Trophoblast cell (in vitro differentiated cells and primary cell): ENCODE results near the gene TRERF1.
A peak's percentile ranks its signal among the peaks of the same experiment; 100 is the strongest.

Experiments
- DNase-seq, 2 donors: peaks; one replicate each; pipeline ENCODE4 v3.0.0-alpha.2; 2016
- H2AFZ ChIP-seq: 2 replicates; pipeline ENCODE4 v1.6.1; 2013; ENCODE audit warnings: low read length, moderate library complexity, mild to moderate bottlenecking; ENCODE audit not compliant: insufficient read depth, poor library complexity
- H2AK5ac ChIP-seq: 2 replicates; pipeline ENCODE4 v1.6.1; 2013; ENCODE audit warnings: mild to moderate bottlenecking, low read length
- H2BK120ac ChIP-seq: 2 replicates; pipeline ENCODE4 v1.6.1; 2013; ENCODE audit warnings: low read length, mild to moderate bottlenecking, moderate library complexity; ENCODE audit not compliant: insufficient read depth, poor library complexity
- H2BK12ac ChIP-seq: 2 replicates; pipeline ENCODE4 v1.6.1; 2013; ENCODE audit warnings: mild to moderate bottlenecking, low read length, moderate library complexity
- H2BK5ac ChIP-seq: 2 replicates; pipeline ENCODE4 v1.6.1; 2013; ENCODE audit warnings: low read length, low read depth, moderate library complexity, mild to moderate bottlenecking; ENCODE audit not compliant: poor library complexity
- H3K14ac ChIP-seq: 2 replicates; pipeline ENCODE4 v1.6.1; 2013; ENCODE audit warnings: mild to moderate bottlenecking, low read length
- H3K18ac ChIP-seq: 2 replicates; pipeline ENCODE4 v1.6.1; 2013; ENCODE audit warnings: mild to moderate bottlenecking, low read length
- H3K23ac ChIP-seq: 2 replicates; pipeline ENCODE4 v1.6.1; 2013; ENCODE audit warnings: low read length
- H3K27ac ChIP-seq: 2 replicates; pipeline ENCODE4 v1.5.1; 2013; ENCODE audit warnings: low read depth, mild to moderate bottlenecking, inconsistent platforms, low read length, moderate library complexity
- H3K27me3 ChIP-seq: 2 replicates; pipeline ENCODE4 v1.6.1; 2013; ENCODE audit warnings: inconsistent platforms, mild to moderate bottlenecking, low read length, moderate library complexity; ENCODE audit not compliant: insufficient read depth
- H3K36me3 ChIP-seq, 2 experiments: 1 replicate in 1 of 2; 2 replicates in 1 of 2; pipeline ENCODE4 v1.6.1; 2013; ENCODE audit warnings: low read length in 2 of 2, mild to moderate bottlenecking in 2 of 2, moderate library complexity in 1 of 2; ENCODE audit not compliant: insufficient read depth in 2 of 2, control insufficient read depth in 1 of 2
- H3K4ac ChIP-seq: 2 replicates; pipeline ENCODE4 v1.6.1; 2013; ENCODE audit warnings: low read depth, mild to moderate bottlenecking, low read length, moderate library complexity
- H3K4me1 ChIP-seq, 2 experiments: 1 replicate in 1 of 2; 2 replicates in 1 of 2; pipeline ENCODE4 v1.6.1; 2013; ENCODE audit warnings: low read length in 2 of 2, mild to moderate bottlenecking in 2 of 2, moderate library complexity in 1 of 2; ENCODE audit not compliant: insufficient read depth in 2 of 2, control insufficient read depth in 1 of 2
- H3K4me2 ChIP-seq: 2 replicates; pipeline ENCODE4 v1.6.1; 2013; ENCODE audit warnings: inconsistent platforms, mild to moderate bottlenecking, low read length, moderate library complexity
- H3K4me3 ChIP-seq: 2 replicates; pipeline ENCODE4 v1.5.1; 2013; ENCODE audit warnings: mild to moderate bottlenecking, low read depth, low read length, inconsistent platforms
- H3K79me1 ChIP-seq: one replicate; pipeline ENCODE4 v1.6.1; 2013; ENCODE audit warnings: low read length
- H3K79me2 ChIP-seq: 2 replicates; pipeline ENCODE4 v1.6.1; 2013; ENCODE audit warnings: low read length, mild to moderate bottlenecking; ENCODE audit not compliant: control insufficient read depth, insufficient read depth, poor library complexity
- H3K9ac ChIP-seq: 2 replicates; pipeline ENCODE4 v1.6.1; 2013; ENCODE audit warnings: mild to moderate bottlenecking, low read length
- H3K9me3 ChIP-seq: 2 replicates; pipeline ENCODE4 v1.6.1; 2013; ENCODE audit warnings: low read depth, mild to moderate bottlenecking, control low read depth, inconsistent platforms, low read length; ENCODE audit not compliant: insufficient read depth
- H4K12ac ChIP-seq: 2 replicates; pipeline ENCODE4 v1.6.1; 2013; ENCODE audit warnings: low read depth, mild to moderate bottlenecking, low read length, moderate library complexity
- H4K8ac ChIP-seq: 2 replicates; pipeline ENCODE4 v1.6.1; 2013; ENCODE audit warnings: low read depth, mild to moderate bottlenecking, low read length, moderate library complexity
- H4K91ac ChIP-seq: one replicate; pipeline ENCODE4 v1.6.1; 2013; ENCODE audit warnings: low read depth, mild to moderate bottlenecking, low read length, moderate library complexity
- WGBS: extraction: QIAGEN DNeasy Blood & Tissue Kit; methylation state at CpG from one replicate; pipeline ENCODE4 v1.1.7; 2013; ENCODE audit warnings: missing lambda C conversion rate; ENCODE audit not compliant: insufficient read length, insufficient coverage; ENCODE audit errors: extremely low coverage; 5-methylcytosine and 5-hydroxymethylcytosine counted together

Gene TRERF1

DNA sequence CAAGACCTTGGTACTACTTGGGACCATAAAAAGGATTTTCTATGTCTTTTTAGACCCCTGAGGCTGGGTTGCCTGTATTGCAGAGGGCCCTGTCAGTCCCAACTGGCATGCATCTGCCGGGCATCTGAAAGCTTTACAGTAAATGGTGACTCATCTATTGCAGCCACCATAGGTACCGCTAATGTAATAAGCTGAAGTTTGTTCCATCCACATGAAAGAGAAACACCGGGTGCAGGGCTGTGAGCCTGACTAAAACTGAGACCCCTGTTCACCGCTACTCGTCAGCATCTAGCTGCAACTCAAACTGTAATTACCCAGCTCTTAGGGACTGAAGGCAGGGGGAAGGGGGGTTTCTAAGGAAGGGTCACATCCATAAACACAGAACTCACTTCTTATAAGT is 49.5 kb downstream of the TRERF1 start:
- no peak overlapping the region for H3K18ac ChIP-seq
- H3K4me3 ChIP-seq: no peak overlapping the region
- DNase-seq: peak in 1 of 2 donors; percentile 16
- H2BK5ac ChIP-seq: no peak overlapping the region
- no peak overlapping the region for H3K27ac ChIP-seq
- WGBS: no CpG with 5 or more reads among the region's 5 CpGs
- peaks cover 10 to 18% of the 10 kb centered on the region in 2 experiments for H3K4me1 ChIP-seq
- H4K8ac ChIP-seq: no peak overlapping the region
- H3K36me3 ChIP-seq: no peaks in the 10 kb centered on the region
- H3K9ac ChIP-seq: no peak overlapping the region
- H2AK5ac ChIP-seq: no peak overlapping the region
- H3K4me2 ChIP-seq: no peak overlapping the region
- H3K9me3 ChIP-seq: no peaks in the 10 kb centered on the region
- H3K23ac ChIP-seq: no peak overlapping the region
- H3K79me2 ChIP-seq: no peaks in the 10 kb centered on the region
- no peaks in the 10 kb centered on the region for H3K27me3 ChIP-seq
- H3K4ac ChIP-seq: no peak overlapping the region
- no peak overlapping the region for H3K14ac ChIP-seq
- no peak overlapping the region for H2BK12ac ChIP-seq
- H4K12ac ChIP-seq: no peak overlapping the region
- peaks cover 2% of the 10 kb centered on the region for H3K79me1 ChIP-seq
- no peak overlapping the region for H2BK120ac ChIP-seq
- H2AFZ ChIP-seq: no peak overlapping the region
- no peak overlapping the region for H4K91ac ChIP-seq

DNA sequence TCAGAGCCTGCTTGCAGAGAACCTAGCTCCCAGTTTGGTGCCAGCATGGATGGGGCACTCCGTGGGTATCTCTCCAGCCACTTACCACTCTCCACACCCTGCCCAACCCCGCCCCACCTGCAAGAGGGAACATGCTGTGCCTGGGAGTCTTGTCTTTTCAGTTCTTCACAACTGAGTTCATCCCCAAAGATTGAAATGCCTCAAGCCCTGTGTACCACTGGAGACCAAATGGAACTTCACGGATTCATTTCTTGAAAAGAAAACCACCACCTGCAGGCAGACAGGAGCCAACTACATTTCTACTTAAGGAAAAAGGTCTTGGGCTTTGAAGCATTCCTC is 50.1 kb downstream of the TRERF1 start:
- H2BK120ac ChIP-seq: no peak overlapping the region
- no peak overlapping the region for H4K8ac ChIP-seq
- H2AFZ ChIP-seq: no peak overlapping the region
- H2AK5ac ChIP-seq: no peak overlapping the region
- no CpG with 5 or more reads among the region's 3 CpGs for WGBS
- H3K23ac ChIP-seq: no peak overlapping the region
- no peaks in the 10 kb centered on the region for H3K27me3 ChIP-seq
- H3K9me3 ChIP-seq: no peaks in the 10 kb centered on the region
- H4K12ac ChIP-seq: no peak overlapping the region
- H3K14ac ChIP-seq: no peak overlapping the region
- H3K36me3 ChIP-seq: no peaks in the 10 kb centered on the region
- H3K79me1 ChIP-seq: peaks cover 2% of the 10 kb centered on the region
- peaks cover 7 to 15% of the 10 kb centered on the region in 2 experiments for H3K4me1 ChIP-seq
- no peaks in the 10 kb centered on the region for H3K79me2 ChIP-seq
- no peak overlapping the region for H3K4me3 ChIP-seq
- no peak overlapping the region for H3K9ac ChIP-seq
- no peak overlapping the region for H2BK12ac ChIP-seq
- H3K27ac ChIP-seq: no peak overlapping the region
- no peak for DNase-seq
- H3K18ac ChIP-seq: no peak overlapping the region
- H2BK5ac ChIP-seq: no peak overlapping the region
- no peak overlapping the region for H4K91ac ChIP-seq
- no peak overlapping the region for H3K4me2 ChIP-seq
- H3K4ac ChIP-seq: no peak overlapping the region

GRCh38 chr6:42400886-42401612 is 50.7 kb downstream of the TRERF1 start:
- Histone ChIP-seq H3K4me3 (no peak overlapping the region), H3K4me2 (no peak overlapping the region), H3K36me3 (no peaks in the 10 kb centered on the region), H3K79me1 (peaks cover 2% of the 10 kb centered on the region), H3K9ac (no peak overlapping the region), H2BK5ac (no peak overlapping the region), H3K14ac (no peak overlapping the region), H4K12ac (no peak overlapping the region), H2BK12ac (no peak overlapping the region), H2AK5ac (no peak overlapping the region), H2AFZ (no peak overlapping the region), H3K79me2 (no peaks in the 10 kb centered on the region), H2BK120ac (no peak overlapping the region), H3K18ac (no peak overlapping the region), H4K8ac (no peak overlapping the region), H3K23ac (no peak overlapping the region), H3K4ac (no peak overlapping the region), H3K27ac (no peak overlapping the region), H4K91ac (no peak overlapping the region), H3K9me3 (no peaks in the 10 kb centered on the region), H3K27me3 (no peaks in the 10 kb centered on the region), H3K4me1 (peaks cover 7 to 15% of the 10 kb centered on the region in 2 experiments)
- DNase-seq: no peak
- no CpG with 5 or more reads among the region's 8 CpGs for WGBS

- Histone ChIP-seq H3K27ac (no peak overlapping the region), H2BK120ac (no peak overlapping the region)
- no CpG with 5 or more reads among the region's 8 CpGs for WGBS
Observed at GRCh38 chr6:42400061-42400760, 51.5 kb downstream of the TRERF1 start.

More at GRCh38 chr6:42400061-42400760, 51.5 kb downstream of the TRERF1 start:
- no peak overlapping the region for H2BK12ac ChIP-seq
- no peaks in the 10 kb centered on the region for H3K79me2 ChIP-seq
- H2AK5ac ChIP-seq: no peak overlapping the region
- H2AFZ ChIP-seq: no peak overlapping the region
- no peak overlapping the region for H4K8ac ChIP-seq
- no peak for DNase-seq
- no peak overlapping the region for H2BK5ac ChIP-seq
- peaks cover 2% of the 10 kb centered on the region for H3K79me1 ChIP-seq
- no peak overlapping the region for H3K4me2 ChIP-seq
- H3K4me3 ChIP-seq: no peak overlapping the region
- no peak overlapping the region for H3K4ac ChIP-seq
- H4K91ac ChIP-seq: no peak overlapping the region
- no peaks in the 10 kb centered on the region for H3K27me3 ChIP-seq
- no peak overlapping the region for H3K14ac ChIP-seq
- H4K12ac ChIP-seq: no peak overlapping the region
- H3K4me1 ChIP-seq: peaks cover 7 to 15% of the 10 kb centered on the region in 2 experiments
- no peak overlapping the region for H3K18ac ChIP-seq
- H3K9ac ChIP-seq: no peak overlapping the region
- no peak overlapping the region for H3K23ac ChIP-seq
- H3K36me3 ChIP-seq: no peaks in the 10 kb centered on the region
- no peaks in the 10 kb centered on the region for H3K9me3 ChIP-seq
